ENCODE measurements around the gene EIF3I.

Gene EIF3I

DNA sequence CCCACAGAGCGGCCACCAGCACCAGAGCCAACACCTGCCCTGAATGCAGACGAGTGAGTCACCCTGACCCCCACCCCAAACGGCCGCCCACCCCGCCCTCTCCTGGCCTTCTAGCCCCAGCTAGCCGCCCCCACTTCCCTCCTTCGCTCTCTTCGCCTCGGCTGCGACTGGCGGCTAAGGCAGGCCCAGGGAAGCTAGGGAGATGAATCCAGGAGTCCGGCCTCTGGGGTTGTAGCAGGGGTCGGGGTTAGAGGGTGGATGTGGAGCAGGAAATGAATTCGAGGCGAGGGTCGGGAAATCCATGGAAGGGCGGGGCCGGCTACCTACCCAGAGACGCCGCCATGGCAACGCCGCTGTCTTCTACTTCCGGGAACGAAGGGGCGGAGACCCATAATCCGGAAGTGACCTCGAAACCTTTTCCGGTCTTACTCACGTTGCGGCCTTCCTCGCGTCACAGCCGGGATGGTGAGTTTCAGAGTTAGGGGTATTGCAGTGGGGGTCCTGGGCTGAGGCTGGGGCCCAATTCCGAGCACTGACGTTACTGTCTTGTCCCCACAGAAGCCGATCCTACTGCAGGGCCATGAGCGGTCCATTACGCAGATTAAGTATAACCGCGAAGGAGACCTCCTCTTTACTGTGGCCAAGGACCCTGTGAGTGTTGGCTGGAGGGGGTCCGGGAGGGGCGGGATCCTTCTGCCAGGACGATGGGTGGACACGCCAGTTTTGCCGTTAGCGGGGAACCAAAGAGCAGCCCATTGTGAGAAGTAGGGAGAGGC lies at the start of gene EIF3I, which contains the start of gene TMEM234:
EIF3I (plus strand) TSS at position 428 of the 776 bp plus-strand sequence; CDS start at position 463, 35 bp downstream.
TMEM234 (minus strand) TSS at position 374 of the 776 bp plus-strand sequence; CDS start at position 343, 31 bp downstream.
- DNase-seq (ENCODE audit: low read depth in 3 of 3) = peak; percentile 86 to 92 (median 90)

DNA sequence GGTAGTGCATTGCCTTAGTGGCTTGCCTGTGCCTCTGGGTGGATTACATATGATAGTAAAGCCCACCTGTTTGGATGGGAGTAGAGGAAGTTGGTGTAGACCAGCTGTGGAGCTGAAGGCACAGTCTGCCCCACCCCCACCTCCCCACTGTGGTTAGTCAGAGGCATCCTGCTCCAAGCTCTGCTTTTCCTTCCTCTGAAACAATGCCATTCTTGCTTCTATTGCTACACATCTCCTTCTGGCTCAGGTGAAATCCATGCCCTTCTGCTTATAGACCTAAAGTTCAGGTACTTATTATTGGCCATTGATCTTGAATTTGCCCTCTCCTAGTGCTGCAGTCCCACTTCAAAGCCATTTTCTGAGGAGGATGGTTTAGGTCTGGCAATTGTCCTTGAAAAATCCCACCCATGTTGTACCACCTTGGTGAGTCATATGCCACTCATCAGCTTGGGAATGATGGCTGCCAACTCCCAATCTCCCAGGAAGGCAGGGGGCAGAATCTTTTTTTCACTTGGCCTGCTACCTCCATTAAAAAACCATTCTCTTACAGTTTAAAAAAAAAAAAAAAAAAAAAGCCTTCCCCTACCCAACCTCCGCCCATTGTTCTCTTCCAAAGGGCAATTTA lies 49.5 kb upstream of the EIF3I start:
- no peak for DNase-seq (ENCODE audit: low read depth in 3 of 3)

DNA sequence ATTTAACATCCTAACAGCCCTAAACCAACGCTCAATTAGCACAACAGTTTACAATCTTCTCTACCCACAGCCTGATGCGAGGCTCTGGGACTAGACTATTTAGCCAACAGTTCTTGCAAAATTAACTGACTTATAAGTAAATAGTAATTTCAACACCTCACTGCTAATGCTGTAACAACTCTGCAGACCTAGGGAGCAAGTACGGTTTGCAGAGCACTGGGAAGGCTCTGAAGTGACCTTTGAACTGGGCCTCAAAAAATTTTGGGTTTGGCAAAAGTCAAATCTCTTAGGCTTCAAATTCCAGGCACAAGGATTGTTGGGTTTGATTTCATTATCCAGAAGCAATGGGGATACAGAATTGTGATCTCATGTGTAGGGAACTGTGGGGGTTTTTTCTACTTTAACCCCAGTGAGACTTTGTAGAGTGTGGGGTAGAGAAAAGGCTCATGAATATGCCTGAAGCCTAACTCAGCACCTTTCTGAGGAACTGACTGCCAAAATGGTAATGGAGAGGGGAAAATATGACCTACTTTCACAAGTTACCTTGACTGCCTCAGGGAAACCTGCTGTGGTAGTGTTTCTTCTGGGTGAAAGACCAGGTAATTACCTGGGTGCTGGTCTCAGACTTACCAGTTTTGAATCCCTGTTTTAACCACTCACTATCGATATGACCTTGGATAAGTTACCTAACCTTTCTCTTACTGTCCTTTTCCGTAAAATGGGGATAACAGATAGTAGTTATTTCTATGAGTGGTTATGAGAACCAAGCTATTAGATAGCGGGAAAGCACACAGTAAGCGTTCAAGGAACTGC lies 43.6 kb upstream of the EIF3I start:
- DNase-seq (ENCODE audit: low read depth in 3 of 3) = no peak

DNA sequence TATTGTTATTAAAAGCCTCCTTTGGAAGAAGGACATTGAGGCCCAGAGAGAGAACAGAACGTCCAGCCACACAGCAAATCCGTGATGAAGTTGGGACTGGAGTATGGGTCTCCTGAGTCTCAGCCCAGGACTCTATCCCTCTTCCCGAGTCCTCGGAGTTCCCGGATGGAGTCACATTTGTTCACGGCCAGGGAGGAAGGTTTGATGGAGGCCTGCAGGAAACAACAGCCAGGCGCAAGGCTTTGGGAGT lies 43.1 kb upstream of the EIF3I start:
- no peak for DNase-seq (ENCODE audit: low read depth in 3 of 3)

DNA sequence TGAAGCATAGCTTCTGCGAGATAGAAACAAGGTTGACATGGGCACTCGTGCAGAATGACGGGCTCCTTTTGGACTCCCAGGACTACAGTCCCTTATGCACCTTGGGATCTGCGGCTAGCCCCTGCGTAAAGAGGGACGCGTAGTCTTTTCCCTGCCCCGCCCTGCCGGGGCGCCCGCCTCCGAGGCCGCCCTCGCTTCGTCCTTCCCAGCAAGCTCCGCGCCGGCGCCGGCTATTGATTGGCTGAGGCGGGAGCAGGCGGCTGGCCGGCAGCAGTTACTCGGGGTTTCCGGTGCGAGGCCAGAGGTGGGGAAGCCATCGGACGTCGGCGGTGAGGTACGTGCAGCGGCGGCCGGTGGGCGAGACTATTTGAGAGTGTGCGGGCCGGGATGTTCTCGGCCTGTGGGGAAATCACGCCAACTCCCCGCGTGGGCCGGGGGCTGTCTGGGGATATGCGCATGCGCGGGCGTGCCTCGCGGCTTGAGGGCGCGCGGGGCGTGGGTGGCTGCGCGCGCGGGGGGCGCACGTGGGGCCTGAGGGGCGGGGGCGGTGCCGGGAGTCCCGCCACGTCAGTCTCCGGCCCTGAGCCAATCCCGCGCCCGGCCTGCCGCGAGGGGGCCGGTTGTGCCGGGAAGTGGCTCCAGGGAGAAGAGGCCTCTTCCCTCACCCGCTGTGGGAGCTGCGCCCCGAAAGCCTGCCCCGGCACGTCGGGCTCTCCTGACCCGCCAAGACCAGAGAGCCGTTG lies 42.6 kb upstream of the EIF3I start, which contains the start of gene TXLNA:
TXLNA (plus strand) TSS at position 233 of the 743 bp plus-strand sequence. CDS start 671 bp downstream, outside the sequence.
- peak; percentile 73 to 92 (median 83) for DNase-seq (ENCODE audit: low read depth in 3 of 3)

DNA sequence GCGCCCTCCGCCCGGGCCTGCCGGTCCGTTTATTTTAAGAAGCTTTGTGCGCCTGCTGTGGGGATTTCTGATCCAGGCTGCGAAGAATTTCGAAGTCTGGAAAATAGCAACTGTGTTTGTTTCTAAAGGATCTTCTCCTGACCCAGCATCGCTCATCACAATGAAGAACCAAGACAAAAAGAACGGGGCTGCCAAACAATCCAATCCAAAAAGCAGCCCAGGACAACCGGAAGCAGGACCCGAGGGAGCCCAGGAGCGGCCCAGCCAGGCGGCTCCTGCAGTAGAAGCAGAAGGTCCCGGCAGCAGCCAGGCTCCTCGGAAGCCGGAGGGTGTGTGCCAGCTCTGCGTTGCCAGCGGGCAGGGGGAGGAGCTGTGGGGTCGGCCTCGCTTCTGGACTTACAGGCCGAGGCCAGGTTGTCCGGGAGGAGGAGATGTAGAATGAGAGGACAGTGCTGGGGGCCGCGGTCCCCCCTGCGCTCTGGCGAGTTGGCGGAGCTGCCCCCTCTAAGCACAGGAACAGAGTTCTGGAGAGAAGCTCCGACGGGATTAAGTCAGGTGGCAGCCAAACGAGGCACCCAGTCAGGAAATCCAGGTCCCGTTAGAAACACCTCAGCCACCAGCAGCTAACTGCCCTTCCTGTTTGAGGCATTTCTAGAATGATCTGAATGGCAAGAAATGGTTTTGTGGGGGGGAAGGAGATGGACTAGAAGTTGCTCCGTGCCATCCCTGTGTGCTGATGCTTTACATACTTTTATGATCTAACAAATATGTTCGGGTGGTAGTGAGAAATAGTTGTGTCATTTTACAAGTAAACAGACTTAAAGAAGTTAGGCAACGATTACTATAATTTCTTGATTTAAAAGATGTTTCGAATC lies 41.8 kb upstream of the EIF3I start:
- DNase-seq (ENCODE audit: low read depth in 3 of 3) = peak in 1 of 3 experiments; percentile 32

DNA sequence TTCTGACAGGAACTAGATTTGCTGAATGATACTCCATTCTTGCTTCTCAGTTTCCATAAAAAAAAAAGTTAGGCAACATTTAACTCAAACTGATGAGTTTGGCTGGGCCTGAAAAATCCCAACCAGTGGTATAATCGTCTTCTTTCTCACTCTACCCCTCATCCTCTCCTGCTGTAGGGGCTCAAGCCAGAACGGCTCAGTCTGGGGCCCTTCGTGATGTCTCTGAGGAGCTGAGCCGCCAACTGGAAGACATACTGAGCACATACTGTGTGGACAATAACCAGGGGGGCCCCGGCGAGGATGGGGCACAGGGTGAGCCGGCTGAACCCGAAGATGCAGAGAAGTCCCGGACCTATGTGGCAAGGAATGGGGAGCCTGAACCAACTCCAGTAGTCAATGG lies 41.1 kb upstream of the EIF3I start:
- DNase-seq (ENCODE audit: low read depth in 3 of 3) = no peak

DNA sequence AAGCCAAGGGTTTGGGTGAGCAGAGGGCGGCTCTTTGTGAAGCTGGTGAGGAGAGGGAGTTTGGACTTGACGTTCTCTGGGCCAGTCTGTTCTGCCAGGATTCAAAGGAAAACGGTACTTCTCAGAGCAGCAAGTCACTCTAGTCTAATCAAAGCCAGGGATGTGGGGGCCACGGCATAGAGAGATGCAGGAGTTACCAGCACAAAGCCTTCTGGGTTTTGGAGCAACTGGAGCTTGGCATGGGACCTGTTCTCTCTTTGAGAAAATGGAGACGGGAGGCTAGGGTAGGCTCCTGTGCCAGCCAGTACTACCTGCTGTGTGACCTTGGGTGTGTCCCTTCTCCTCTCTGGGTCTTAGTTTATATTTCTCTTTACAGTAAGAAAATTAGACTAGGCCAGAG lies 40.6 kb upstream of the EIF3I start:
- no peak for DNase-seq (ENCODE audit: low read depth in 3 of 3)

DNA sequence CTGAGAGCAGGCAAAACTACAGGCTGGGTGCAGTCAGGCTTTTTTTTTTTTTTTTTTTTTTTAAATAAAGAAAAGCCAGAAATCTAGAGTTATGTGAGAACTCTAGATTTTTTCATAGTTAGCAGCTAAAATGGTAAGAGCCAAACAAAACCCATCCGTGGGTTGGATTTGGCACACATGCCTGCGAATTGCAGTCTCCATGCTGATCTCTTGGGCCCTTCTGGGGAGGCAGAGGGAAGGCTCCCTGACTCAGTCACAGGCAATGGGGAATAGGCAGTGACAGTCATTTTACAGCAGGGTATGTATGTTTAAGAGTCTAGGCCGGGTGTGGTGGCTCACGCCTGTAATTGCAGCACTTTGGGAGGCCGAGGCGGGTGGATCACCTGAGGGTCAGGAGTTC lies 40.1 kb upstream of the EIF3I start:
- DNase-seq (ENCODE audit: low read depth in 3 of 3) = no peak

DNA sequence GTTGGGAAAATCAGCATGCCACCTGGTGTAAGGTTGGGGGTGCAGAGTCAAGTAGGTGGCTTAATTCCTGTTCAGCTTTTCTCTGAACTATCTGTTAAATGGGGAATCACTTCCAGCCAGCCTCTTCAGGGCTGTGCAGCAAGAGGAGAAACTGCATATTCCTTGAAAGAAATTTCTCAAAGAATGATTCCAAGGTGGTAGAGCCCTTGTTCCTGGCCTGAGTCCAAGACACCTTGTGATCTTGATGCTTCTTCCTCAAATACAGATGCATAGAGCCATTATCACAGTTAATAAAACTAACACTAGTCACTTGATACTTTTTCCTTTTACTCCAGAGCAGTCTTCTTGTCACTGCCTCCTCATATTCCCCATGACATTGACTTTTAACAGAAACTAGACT lies 37.6 kb upstream of the EIF3I start:
- DNase-seq (ENCODE audit: low read depth in 3 of 3) = no peak

DNA sequence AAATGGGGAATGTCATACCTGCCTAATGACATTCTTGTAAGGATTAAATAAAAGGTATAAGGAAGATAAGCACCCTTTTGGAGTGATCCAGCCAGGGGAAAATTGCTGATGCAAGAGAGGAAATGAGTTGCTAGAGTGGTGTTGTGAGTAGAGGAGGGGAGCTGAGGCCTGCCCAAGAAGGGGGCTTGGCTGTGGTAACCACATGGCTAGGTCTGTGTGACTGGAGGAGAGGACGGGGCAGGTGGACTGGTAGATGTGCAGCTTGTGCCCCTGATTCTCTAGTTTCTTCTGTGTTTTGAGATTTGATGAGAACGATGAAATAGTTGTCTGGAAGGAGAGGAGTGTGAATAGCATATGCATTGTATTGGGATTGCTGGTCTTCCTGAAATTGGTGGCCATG lies 36.1 kb upstream of the EIF3I start:
- DNase-seq (ENCODE audit: low read depth in 3 of 3) = no peak

DNA sequence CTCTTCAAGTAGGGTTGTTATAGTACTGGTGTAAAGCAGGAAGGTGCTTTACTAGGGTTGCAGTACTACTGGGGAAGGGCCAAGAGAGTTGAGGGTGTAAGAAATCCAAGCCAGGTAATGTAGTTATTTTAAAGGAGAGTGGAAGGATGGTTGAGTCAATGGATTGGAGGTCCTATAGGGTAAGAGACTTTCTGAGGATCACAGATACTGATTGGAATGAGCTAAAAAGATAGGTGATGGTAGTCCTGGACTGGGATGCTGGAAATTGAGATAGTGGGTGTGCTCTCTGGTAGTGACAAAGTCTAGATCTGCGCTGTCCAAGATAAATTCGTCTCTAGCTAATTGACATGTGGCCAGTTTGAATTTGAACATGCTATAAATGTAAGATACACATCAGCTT lies 35.7 kb upstream of the EIF3I start:
- DNase-seq (ENCODE audit: low read depth in 3 of 3) = no peak

DNA sequence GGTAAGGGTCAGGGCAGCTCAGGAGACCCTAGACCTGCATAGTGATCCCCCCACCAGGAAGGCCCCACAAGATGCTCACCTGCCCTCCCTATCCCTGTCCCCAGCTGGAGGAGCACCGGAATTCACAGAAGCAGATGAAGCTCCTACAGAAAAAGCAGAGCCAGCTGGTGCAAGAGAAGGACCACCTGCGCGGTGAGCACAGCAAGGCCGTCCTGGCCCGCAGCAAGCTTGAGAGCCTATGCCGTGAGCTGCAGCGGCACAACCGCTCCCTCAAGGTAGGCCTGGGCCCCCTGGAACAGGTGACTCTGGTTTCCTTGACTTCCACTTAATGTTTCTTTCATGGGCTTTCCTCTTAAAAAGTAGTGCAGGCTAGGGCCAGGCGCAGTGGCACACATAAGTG lies 34.4 kb upstream of the EIF3I start:
- DNase-seq (ENCODE audit: low read depth in 3 of 3) = no peak

DNA sequence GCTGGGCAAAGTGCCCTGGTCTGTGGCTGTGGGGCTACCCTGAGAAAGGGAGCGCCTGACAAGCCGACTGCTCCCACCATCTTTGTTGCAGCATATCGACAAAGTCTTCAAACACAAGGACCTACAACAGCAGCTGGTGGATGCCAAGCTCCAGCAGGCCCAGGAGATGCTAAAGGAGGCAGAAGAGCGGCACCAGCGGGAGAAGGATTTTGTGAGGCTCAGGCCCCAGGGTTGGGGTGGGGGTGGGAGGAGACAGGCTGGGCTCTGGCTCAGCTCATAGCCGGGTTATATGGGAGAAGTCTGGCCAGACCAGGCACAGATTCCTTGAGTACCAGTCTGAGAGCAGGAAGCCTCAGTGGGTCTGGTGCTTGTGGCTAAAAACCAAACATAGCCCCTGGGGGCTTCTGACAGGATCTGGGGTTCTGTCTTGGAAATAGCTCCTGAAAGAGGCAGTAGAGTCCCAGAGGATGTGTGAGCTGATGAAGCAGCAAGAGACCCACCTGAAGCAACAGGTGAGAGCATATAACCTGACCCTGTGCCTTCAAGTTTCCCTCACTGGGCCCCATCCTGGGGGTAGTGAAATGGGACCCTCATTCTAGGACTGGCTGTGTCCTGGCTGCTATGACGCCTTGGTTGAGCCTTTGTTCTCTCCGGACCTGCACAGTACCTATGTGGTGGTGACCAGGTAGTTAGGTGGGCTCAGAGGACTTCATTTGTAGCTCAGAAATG lies 29.8 kb upstream of the EIF3I start:
- no peak for DNase-seq (ENCODE audit: low read depth in 3 of 3)

DNA sequence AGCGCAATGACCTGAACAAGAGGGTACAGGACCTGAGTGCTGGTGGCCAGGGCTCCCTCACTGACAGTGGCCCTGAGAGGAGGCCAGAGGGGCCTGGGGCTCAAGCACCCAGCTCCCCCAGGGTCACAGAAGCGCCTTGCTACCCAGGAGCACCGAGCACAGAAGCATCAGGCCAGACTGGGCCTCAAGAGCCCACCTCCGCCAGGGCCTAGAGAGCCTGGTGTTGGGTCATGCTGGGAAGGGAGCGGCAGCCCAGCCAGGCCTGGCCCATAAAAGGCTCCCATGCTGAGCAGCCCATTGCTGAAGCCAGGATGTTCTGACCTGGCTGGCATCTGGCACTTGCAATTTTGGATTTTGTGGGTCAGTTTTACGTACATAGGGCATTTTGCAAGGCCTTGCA lies 27.2 kb upstream of the EIF3I start:
- no peak for DNase-seq (ENCODE audit: low read depth in 3 of 3)

DNA sequence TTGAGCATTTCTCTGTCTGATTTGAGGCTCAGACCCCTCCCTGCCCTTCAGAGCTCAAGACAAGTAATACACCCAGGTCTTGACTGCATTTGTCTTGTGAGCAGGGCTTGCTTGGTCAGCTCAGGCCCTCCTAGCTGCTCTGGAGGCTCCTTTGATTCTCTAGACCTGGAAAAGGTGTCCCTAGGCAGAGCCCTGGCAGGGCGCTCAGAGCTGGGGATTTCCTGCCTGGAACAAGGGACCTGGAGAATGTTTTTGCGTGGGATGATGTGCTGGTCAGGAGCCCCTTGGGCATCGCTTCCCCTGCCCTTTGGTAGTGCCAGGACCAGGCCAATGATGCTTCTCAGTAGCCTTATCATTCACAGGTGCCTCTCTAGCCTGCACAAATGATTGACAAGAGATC lies 26.7 kb upstream of the EIF3I start:
- DNase-seq (ENCODE audit: low read depth in 3 of 3) = no peak

DNA sequence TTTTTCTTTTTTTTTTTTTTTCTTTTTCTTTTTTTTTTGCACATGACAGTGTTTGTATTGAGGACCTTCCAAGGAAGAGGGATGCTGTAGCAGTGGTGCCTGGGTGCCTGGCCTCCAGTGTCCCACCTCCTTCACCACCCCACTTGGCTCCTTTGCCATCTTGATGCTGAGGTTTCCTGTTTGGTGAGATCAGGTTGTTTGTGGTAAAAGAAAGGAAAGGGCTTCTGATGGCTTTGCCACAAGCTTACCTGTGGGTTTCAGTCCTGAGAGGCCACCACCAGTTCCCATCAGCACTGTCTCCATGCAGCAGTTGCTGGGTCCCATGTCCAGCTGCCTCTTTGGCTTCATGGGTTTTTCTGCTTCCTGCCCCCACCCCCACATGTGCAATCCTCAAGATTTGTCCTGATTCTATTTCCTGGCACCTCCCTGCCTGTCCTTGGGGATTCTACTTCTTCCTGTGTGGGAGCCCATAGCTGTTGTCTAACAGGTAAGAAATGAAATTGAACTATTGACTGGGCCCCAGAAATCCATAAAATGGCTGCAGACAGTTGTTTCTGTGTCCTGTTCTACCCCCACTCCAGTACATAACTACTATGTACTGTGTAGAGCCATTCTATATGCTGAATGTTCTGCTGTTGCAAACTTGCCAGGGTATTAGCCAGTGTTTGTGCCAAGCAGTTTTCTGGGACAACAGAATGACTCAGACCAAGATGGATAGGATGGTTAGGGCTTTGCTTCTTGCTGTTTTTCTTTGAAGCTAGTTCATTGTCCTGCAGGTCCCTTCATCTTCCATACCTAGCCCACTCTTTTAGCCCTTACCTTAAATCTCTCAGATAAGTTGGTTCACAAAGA lies 26.0 kb upstream of the EIF3I start:
- DNase-seq (ENCODE audit: low read depth in 3 of 3) = no peak

DNA sequence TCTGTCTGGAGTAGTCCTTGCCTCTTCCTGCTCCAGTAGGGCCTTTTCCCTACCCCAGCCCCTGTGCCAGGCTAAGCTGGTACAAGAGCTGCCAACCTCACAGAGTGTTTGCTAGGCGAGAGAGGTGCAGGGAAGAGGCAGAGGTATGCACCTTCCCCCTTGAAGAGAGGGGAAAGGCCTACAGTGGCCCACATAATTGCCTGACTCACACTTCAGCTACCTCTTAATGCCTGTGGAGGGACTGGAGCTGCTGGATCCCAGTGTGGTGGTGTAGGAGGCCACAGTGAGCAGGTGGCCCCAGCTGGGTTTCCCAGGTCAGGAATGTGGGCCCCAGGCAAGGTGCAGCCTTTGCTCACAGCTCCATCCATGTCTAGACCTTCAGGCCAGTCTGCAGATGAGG lies 25.1 kb upstream of the EIF3I start:
- DNase-seq (ENCODE audit: low read depth in 3 of 3) = no peak

DNA sequence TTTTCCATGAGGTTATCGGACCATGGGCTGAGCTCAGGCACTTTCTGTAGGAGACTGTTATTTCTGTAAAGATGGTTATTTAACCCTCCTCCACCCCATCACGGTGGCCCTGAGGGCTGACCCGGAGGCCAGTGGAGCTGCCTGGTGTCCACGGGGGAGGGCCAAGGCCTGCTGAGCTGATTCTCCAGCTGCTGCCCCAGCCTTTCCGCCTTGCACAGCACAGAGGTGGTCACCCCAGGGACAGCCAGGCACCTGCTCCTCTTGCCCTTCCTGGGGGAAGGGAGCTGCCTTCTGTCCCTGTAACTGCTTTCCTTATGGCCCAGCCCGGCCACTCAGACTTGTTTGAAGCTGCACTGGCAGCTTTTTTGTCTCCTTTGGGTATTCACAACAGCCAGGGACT lies 24.4 kb upstream of the EIF3I start:
- DNase-seq (ENCODE audit: low read depth in 3 of 3) = no peak
